ENCODE data around the gene RAB1B.

- TF ChIP-seq CTCF (conservative IDR thresholded peaks at IDR 0.05; ENCODE audit: low read length) (no peak), EZH2phosphoT487 (IDR thresholded peaks at IDR 0.05; ENCODE audit: borderline replicate concordance) (no peak)
Observed at GRCh38 chr11:66326261-66327111, 58.0 kb downstream of the RAB1B start.

Data from Loucy (cell line).